HG02943 (cell line): Measurements from ENCODE around the gene NLN.
A peak's percentile ranks its signal among the peaks of the same experiment; 100 is the strongest.
"Not testable (repeated sequence)": the region's sequence is repeated elsewhere in the genome, so short reads cannot be mapped to it uniquely, and the experiment has no call there.

Experiments used
- ATAC-seq: cut with Tn5 transposase; IDR thresholded peaks from one replicate; pipeline ENCODE4 v1.9.1; 2021; ENCODE audit warnings: mild to moderate bottlenecking, low read depth, moderate library complexity; ENCODE audit not compliant: unreplicated experiment

Gene NLN

DNA sequence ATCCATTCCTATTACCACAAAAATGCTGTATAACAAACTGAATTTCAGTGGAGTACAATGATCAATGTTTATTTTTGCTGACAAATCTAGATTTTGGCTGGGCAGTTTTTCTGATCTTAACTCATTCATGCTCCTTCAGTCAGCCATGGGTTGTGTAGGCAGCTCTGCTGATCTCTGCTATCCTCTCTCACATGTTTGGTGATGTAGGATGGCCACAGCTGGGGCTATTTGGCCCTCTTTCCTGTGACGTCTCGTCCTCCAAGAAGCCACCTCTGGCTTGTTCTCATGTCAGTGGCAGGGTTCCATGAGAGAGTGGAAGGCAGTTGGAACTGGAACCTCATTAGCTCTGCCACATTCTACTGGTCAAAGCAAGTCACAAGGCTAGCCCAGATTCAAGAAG lies 8.9 kb downstream of the NLN start:
- ATAC-seq: no peak

DNA sequence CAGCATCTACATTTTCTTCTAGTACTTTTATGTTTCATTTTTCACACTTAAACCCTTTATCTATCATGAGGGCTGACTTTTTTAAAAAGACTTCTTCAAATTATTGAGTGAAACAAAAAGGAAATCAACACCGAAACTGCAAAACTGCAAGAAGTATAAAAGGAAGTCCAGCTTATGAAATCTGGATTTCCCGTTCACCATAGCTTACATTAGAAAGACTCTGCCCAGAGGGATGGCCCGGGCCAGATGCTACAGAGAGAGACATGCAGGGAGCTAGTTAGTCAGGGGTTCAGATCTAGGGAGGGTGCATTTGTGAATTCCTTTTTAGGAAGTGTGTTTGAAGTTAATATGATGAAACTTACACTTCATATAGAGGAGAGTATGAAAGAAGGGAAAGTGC lies 10.0 kb downstream of the NLN start:
- ATAC-seq: not testable (repeated sequence)

DNA sequence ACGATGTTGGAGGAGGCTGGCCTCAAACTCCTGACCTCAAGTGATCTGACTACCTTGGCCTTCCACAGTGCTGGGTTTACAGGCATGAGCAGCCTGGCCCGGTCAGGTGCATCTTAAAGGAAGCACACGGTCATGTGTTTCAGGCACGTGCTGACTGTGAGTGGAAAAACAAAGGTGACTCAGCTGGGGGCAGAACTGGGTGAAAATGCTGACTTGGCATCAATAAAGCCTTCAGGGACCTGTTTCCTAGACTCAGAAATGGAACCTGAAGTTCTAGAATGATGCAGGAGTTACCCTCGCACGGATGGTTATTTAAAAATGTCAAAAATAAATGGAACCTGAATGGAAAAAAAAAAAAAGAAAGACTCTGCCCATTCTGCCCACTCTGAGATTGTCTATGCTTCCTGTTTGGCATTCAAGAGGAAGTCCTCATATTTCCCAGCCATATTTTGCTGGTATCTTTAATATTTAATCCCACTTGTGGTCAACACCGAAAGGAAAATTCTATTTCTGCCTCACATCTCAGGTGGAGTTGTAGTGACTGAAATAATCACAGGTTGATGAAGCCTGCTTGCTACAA lies 12.3 kb downstream of the NLN start:
- not testable (repeated sequence) for ATAC-seq

DNA sequence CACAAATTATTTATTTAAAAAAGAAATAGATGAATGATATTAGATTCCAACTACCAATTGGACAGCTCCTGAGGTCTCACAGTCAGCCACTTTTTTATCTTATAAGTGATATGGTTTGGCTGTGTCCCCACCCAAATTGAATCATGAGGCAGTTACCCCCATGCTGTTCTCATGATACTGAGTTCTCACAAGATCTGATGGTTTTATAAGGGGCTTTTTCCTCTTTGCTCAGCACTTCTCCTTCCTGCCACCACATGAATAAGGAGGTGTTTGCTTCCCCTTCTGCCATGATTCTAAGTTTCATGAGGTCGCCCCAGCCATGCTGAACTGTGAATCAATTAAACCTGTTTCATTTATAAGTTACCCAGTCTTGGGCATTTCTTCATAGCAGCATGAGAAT lies 12.9 kb downstream of the NLN start:
- ATAC-seq: no peak

DNA sequence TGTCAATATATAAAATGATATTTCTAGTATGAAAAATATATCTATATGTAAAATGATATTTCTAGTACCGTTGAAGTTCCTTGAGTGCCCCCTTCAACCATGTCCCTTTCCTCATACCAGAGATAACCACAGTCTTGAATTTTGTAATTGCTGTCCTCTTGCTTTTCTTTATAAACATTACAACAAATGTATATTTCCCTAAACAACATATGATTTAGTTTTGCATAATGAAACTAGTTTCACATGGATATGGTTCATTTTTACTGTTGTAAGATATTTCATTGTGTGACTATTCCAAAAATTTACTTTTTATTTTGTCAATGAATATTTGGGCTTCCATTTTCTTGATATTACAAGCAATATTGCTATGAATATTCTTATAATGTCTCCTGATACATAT lies 14.0 kb downstream of the NLN start:
- no peak for ATAC-seq

DNA sequence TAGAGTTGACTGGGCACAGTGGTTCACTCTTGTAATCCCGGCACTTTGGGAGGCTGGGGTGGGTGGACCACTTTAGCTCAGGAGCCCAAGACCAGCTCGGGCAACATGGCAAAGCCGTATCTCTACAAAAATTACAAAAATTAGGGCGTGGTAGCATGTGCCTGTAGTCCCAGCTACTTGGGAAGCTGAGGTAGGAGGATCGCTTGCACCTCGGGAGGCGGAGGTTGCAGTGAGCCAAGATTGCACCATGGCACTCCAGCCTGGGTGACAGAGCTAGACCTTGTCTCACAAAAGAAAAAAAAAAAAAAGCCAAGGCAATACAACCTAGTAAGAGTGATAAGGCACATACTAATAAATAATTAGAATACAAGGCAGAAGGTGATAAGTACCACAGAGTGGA lies 15.8 kb downstream of the NLN start:
- ATAC-seq: no peak

DNA sequence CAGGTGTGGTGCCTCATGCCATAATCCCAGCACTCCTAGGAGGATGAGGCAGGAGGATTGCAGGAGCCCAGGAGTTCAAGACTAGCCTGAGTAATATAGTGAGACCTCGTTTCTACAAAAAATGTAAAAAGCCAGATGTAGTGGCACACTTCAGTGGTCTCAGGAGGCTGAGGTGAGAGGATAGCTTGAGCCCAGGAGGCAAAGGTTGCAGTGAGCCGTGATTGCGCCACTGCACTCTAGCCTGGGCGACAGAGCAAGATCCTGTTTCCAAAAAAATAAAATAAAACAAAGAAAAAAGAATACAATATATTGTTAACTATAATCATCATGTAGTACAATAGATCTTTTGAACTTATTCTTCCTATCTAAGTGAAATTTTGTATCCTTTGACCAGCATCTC lies 16.3 kb downstream of the NLN start:
- ATAC-seq: no peak

DNA sequence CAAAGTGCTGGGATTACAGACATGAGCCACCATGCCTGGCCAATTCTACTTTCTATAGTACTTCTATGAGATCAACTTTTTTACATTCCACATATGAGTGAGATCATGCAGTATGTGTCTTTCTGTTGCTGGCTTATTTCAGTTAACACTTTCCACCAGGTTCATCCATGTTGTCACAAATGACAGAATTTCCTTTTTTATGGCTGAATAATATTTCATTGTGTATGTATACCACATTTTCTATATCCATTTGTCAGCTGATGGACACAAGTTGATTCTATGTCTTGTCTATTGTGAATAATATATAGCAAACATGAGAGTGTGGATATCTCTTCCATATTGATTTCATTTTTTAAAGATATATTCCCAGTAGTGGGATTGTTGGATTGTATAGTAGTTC lies 17.2 kb downstream of the NLN start:
- no peak for ATAC-seq

DNA sequence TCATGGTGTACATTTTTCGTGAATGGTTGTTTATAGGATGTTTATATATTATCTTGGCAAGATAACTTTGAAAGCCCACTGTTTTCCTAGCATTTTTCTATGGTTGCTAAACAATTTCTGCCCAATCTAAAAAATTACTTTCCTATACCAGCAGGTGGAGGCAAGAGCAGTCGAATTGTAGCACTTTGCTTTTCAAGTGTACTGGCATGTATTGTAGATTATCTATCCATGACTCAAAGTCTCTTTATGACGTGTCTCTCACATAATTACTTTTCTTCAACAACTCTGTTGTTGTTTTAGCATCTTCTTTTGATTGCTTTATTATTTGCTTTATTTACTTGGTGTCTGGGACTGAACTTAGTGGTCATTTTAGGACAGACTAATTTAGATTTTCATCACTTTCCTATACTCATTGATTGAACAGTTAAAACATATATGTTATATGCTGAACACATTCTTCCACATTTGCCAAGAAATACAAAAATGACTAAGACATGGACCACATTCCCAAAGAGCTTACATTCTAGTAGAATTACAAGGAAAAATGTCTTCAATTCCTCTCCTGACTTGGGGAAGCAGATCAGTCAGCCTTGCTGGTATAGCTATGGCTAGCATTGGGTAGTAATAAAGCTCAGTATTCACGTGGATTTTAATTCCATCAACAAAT lies 20.7 kb downstream of the NLN start:
- ATAC-seq: peak; percentile 74

DNA sequence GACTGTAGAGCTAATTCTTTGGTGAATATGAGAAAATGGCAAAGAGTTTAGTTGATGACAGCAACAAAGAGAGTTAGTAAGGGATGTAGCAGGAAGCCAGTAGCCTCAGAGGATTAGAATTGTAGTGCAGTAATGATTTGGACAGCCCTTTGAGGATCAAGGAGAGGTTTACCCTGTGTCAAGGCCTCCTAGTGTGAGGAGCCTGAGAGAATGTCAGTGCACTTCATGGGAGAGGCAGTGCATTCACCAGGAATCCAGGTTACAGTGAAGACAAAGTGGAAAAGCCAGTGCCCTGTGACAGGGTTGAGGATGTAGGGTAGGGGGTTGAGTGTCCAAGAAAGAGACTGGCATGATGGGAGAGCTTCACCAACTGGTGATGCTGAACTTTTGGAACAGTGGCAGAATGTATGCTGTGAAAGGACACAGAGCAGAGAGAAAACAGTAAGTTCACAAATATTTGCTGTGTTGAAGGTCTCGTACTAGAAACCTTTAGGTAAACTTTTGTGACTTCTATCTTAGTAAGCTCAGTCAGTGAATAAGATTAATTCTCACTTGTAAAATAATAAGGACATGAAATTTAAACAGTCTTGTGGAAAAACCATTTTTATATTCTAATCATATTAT lies 27.3 kb downstream of the NLN start:
- ATAC-seq: no peak

DNA sequence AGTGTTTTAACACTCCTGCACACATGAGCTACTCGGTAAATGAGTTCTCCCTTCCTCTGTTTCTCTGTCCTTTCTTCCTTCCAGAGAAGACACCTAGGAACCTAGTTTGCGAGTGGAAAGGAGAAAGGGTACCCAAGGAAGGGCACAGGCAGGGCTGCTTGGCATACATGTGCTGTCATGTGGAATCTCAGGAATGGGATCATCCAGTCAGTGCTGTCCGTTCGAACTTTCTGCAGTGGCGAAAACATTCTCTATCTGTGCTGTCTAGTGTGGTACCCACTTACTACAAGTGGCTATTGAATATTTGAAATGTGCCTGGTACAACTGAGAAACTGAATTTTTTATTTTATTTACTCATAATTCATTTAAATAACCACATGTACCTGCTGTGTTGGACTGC lies 28.0 kb downstream of the NLN start:
- no peak for ATAC-seq

DNA sequence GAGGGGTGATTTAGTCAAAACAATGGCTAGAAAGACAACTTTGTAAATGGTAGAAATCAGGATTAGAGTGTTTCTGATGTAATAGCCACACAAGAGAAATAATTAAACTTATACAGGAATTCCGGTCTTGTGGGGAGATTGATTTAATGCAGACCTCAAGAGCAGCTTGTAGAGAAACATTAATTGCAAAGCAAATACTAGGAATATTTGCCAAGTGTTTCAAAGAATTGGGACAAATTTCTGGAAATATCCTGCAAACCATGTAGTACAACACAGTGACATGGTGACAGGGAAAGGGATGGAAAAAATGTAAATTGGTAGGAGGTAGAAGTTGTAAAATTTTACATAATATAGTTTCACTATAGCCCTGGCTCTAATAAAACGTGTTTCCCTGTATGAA lies 28.9 kb downstream of the NLN start:
- no peak for ATAC-seq

DNA sequence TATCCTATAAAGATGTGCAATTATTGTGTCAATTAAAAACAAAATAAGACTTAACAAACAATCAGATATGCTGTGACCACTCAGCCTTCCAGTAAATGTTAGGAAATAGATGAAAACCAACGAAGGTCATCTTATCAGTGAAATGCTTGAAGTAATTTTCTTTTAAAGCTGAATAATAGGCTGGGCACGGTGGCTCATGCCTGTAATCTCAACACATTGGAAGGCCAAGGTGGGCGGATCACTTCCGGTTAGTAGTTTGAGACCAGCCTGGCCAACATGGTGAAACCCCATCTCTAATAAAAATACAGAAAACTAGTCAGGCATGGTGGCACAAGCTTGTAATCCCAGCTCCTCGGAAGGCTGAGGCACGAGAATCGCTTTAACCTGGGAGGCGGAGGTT lies 31.2 kb downstream of the NLN start:
- ATAC-seq: no peak

DNA sequence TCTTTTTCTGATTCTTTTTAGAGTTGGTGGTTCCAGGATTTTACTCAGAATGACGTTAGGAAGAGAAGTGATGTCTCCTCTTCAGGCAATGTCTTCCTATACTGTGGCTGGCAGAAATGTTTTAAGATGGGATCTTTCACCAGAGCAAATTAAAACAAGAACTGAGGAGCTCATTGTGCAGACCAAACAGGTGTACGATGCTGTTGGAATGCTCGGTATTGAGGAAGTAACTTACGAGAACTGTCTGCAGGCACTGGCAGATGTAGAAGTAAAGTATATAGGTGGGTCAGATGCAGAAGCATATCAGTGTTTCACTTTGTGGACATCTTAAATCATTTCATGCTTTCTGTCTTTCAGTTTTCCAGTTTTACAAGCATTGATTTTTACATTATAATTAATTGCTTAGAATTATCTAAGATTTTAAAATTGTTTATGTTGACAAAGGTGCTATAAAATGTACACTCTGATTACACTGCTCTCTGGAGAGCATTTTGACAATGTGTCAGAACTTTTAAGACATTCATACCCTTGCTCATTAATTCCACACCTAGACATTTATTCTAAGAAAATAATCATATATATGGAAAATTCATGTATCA lies 36.6 kb downstream of the NLN start:
- no peak for ATAC-seq

DNA sequence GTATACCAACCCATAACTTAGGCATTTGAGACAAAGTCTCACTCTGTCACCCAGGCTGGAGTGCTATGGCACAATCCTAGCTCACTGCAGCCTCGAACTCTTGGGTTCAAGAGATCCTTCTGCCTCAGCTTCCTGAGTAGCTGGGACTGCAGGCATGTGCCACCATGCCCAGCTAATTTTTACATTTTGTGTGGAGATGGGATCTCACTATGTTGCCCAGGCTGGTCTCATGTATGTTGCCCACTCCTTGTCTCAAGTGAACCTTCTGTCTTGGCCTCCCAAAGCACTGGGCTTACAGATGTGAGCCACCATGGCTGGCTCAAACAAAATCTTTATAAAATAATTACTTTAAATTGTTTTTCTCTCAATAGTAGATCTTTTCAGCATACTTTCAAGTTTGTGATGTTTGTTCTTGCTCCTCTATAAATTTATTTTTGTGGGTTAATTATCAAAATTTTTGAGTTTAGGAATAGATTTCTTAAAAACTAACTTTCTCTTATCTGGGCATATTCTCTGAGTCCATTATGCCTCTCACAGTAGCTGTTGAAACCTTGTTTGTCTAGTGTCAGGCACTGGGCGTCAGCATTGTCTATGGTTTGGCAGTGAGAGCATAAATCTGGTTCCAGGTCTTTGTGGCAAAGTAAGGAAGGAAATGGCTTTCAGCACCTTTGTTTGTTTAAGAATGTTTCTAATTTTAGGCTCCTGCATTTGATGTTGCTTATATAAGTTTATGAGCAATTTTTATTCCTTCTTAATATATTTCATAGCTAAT lies 38.7 kb downstream of the NLN start:
- ATAC-seq: no peak

DNA sequence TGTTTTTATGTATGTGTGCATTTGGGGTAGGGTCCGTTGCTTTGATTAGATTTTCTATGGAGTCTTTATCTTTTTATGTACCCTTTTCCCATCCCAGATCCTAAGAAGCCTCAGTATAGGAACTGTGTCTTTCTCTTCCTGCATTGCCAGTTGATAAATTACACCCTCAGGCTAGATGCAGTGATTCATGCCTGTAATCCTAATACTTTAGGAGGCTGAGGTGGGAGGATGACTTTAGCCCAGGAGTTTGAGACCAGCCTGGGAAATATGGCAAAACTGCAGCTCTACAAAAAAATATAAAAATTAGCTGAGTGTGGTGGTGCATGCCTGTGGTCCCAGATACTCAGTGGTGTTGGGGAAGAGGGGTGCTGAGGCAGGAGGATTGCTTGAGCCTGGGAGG lies 40.2 kb downstream of the NLN start:
- no peak for ATAC-seq

DNA sequence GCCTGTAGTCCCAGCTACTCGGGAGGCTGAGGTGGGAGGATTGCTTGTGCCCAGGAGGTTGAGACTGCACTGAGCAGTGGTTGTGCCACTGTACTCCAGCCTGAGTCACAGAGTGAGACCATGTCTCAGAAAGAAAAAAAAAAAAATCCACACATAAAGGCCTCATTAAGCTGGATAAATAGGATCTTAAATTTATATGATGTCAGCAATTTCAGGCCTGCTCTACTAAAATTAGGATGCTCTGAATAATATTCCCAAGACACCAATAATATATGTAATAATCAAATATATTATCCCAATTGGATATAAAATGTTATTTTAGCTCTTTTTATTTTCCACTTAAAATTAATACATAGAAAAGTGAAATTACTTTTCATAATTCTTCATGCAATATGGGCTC lies 43.6 kb downstream of the NLN start:
- ATAC-seq: no peak

DNA sequence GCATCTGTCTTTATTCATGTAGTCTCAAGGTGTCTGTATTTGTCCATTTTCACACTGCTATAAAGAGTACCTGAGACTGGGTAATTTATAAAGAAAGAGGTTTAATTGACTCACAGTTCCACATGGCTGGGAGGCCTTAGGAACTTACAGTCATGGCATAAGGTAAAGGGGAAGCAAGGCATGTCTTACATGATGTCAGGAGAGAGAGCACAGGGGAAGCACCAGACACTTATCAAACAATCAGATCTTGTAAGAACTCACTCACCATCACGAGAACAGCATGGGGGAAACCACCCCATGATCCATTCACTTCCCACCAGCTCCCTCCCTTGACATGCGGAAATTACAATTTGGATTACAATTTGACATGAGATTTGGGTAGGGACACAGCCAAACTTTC lies 44.2 kb downstream of the NLN start:
- ATAC-seq: no peak

DNA sequence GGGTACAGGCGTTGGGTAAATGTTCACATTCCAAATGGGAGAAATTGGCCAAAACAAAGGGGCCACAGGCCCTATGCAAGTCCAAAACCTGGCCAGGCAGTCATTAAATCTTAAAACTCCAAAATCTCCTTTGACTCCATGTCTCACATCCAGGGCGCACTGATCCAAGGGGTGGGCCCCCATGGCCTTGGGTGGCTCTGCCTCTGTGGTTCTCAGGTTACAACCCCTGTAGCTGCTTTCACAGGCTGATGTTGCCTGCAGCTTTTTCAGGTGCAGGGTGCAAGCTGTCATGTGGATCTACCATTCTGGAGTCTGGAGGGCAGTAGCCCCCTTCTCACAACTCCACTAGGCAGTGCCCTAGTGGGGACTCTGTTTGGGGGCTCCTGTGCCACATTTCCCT lies 44.8 kb downstream of the NLN start:
- ATAC-seq: no peak

DNA sequence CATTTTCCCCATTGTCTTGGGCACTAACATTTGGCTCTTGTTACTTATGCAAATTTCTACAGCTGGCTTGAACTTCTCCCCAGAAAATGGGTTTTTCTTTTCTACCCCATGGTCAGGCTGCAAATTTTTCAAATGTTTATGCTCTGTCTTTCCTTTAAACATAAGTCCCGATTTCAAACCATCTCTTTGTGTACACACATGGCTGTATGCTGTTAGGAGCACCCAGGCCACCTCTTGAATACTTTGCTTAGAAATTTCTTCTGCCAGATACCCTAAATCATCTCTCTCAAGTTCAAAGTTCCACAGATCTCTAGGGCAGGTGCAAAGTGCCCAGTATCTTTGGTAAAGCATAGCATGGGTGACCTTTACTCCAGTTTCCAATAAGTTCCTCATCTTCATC lies 45.6 kb downstream of the NLN start:
- ATAC-seq: no peak

DNA sequence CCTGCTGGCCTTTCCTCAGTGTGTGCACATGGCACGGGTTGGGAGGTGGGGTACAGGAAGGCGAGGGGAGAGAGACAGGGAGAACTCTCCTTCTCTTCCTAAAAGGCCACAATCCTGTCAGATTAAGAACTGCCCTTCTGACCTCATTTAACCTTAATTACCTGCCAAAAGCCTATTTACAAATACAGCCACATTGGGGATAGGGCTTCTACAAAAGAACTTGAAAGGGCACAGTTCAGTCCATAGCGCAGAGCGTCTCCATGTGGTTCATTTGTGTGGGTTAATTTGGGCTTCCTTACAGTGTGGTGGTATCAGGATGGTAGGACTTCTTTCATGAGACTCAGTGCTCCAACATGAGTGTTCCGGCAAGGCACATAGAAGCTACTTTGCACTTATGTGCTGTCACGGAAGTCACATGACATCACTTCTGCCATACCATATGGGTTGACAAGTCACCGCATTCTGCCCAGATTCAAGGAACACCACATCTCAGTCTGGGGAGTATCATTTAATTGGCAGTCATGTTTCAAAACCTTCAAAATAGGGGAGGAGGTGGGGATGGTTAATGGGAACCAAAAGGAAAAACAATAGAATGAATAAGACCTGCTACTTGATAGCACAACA lies 46.8 kb downstream of the NLN start:
- ATAC-seq: no peak
